ENCODE measurements around the gene SC5D.

Gene SC5D

DNA sequence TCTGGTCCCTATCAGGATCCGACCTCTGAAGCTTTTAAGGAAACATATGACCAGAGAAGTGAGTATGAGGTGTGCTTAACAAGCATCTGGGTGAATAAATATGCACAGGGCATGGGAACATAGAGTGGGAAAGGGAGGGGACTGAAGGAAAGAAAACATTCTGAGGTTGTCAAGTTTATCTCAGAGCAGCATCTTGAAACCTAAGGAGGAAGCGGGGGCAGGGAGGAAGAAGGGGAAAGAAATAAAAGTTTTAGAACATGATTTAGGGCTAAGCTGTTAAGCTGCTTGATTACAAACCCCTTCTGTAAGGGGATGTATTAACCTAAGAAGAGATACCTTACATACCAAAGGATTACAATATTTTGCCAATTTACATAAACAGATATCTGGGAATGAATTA lies 24.0 kb upstream of the SC5D start:
- no peaks in the 10 kb centered on the region for H3K4me1 Mint-ChIP-seq
- H3K36me3 Mint-ChIP-seq = peaks cover 0 to under 1% of the 10 kb centered on the region in 2 donors
- DNase-seq (no peak), ATAC-seq (replicated peaks) (no peak)
- no peaks in the 10 kb centered on the region for H3K9me3 Mint-ChIP-seq
- no peak overlapping the region for H3K4me3 Mint-ChIP-seq
- no peak overlapping the region for H3K27ac Mint-ChIP-seq
- peaks cover 40 to 53% of the 10 kb centered on the region in 2 donors for H3K27me3 Mint-ChIP-seq

DNA sequence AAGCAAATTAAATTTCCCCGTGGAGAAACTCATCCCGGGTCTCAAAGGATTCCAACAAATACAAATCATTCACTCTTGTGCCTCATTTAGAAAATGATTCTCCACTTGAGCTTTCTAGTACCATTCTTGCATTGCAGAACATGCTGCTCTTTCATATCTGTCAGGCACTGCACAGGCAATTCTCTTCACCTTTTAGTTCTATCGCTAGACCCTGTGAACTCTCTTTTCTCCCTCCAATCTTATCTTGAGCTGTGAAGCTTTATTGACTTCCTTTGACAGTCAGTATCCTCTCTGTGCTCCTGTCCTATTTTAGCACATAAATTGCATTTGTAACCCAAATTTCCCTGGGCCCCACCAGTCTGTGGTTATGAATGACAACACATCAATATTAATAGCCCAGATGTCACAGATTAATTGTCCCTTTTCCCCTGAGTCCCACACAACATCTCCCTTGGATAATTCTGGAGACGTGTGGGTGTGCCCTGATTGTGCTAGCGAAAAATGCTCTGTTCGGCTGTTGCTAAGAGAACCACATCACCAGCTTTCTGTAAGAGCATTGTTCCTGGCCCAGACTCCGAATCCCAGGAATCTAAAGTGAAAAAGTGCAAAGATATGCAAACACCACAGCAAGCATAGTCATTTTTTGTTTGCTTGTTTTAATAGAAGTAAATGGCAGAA lies 22.4 kb upstream of the SC5D start:
- Mint-ChIP-seq H3K4me3 (no peak overlapping the region), H3K27ac (no peak overlapping the region), H3K27me3 (peaks cover 29 to 44% of the 10 kb centered on the region in 2 donors), H3K4me1 (no peaks in the 10 kb centered on the region), H3K36me3 (no peaks in the 10 kb centered on the region), H3K9me3 (no peaks in the 10 kb centered on the region)
- no peak for ATAC-seq (replicated peaks)
- no peak for DNase-seq

DNA sequence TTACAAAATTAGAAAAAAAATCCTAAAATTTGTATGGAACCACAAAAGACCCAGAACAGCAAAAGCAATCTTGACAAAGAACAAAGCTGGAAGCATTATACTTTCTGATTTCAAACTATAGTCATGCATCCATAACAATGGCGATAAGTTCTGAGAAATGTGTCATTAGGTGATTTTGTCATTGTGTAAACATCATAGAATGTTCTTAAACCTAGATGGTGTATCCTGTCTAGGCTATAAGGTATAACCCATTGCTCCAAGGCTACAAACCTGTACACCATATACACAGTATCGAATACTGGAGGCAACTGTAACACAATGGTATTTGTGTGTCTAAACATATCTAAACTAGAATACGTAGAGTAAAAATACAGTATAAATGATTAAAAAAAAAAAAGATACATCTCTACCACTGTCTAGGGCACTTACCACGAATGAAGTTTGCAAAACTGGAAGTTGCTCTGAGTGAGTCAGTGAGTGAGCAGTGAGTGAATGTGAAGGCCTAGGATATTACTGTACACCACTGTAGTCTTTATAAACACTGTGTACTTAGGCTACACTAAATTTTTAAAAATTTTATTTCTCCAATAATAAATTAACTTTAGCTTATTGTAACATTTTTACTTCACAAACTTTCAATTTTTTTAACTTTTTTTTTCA lies 18.1 kb upstream of the SC5D start:
- H3K9me3 Mint-ChIP-seq = peaks cover 7 to 8% of the 10 kb centered on the region in 2 donors
- ATAC-seq (replicated peaks) (no peak), DNase-seq (no peak)
- no peak overlapping the region for H3K4me3 Mint-ChIP-seq
- H3K27me3 Mint-ChIP-seq = peaks cover 15 to 25% of the 10 kb centered on the region in 2 donors
- peaks cover 2 to 7% of the 10 kb centered on the region in 2 donors for H3K36me3 Mint-ChIP-seq
- H3K4me1 Mint-ChIP-seq = no peaks in the 10 kb centered on the region
- H3K27ac Mint-ChIP-seq = no peak overlapping the region

DNA sequence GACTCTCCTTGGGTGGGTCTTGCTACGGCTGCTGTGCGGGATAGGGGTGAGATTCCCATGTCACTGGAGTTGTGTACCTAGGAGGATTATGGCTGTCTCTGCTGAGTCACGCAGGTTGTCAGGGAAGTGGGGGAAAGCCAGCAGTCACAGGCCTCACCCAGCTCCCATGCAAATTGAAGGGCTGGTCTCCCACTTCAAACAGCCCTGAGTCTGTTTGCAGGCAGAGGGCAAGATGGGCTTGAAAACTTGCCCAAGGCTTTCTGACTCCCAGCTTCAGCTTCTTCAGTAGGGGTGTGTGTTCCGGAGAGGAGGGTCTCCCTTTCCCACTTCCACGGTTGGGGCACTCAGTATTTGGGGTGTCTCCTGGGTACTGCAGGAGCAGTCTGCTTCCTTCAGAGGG lies 10.9 kb upstream of the SC5D start:
- Mint-ChIP-seq H3K4me3 (no peak overlapping the region), H3K27ac (no peak overlapping the region), H3K4me1 (peaks cover 0 to 6% of the 10 kb centered on the region in 2 donors), H3K27me3 (peaks cover 36 to 47% of the 10 kb centered on the region in 2 donors), H3K9me3 (peaks cover 10 to 12% of the 10 kb centered on the region in 2 donors), H3K36me3 (peaks cover 2 to 10% of the 10 kb centered on the region in 2 donors)
- DNase-seq (no peak), ATAC-seq (replicated peaks) (no peak)

DNA sequence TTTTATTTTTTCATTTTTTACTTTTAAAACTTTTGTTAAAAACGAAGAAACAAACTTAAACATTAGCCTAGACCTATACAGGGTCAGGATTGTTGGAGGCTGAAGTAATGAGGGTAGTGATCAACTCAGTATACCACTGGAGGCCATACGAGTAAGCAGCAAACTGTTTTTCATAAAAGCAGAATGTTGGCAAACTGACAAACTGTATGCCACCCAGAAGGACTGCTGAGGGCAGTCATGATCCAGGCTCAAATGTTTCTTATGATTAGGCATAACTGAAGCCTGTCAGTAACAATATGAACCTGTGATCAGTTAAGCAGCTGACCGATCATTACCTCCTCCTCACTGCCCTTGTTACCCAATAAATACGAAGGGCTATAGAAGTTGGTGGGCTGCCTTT lies 10.2 kb upstream of the SC5D start:
- peaks cover 10 to 12% of the 10 kb centered on the region in 2 donors for H3K9me3 Mint-ChIP-seq
- DNase-seq (no peak), ATAC-seq (replicated peaks) (no peak)
- peaks cover 0 to 6% of the 10 kb centered on the region in 2 donors for H3K4me1 Mint-ChIP-seq
- no peak overlapping the region for H3K27ac Mint-ChIP-seq
- no peak overlapping the region for H3K4me3 Mint-ChIP-seq
- peaks cover 43 to 54% of the 10 kb centered on the region in 2 donors for H3K27me3 Mint-ChIP-seq
- peaks cover 2 to 10% of the 10 kb centered on the region in 2 donors for H3K36me3 Mint-ChIP-seq

DNA sequence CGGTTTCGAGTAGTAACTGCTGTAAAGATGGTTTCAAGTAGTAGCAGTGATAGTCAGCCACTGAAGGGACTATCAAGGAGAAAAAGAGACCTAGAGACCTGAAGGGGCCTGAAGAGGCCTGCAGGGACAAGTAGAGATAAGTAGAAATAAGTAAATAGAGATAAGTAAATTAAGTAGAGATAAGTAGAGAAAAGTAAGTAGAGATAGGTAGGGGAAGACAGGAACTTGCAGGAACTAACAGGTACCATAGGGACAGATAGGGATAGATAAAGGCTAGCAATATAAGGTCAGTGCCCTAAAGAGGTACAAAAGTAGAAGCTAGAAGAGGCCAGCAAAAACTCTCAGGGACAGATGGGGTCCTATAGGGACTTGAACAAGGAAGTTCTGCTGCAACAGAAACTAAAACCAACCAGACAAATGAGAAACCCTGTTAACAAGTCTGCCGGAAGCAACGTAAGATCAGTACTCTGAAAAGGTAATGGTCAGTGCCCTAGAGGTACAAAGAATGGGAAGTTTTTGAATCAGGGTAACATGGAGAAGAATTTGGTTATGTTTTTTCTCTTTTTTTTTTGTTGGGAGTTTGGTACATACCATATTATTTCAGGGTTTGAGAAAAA lies 9.6 kb upstream of the SC5D start:
- DNase-seq (no peak), ATAC-seq (replicated peaks) (peak in 1 of 2 donors; percentile 53)
- Mint-ChIP-seq H3K27ac (no peak overlapping the region), H3K9me3 (peaks cover 8 to 12% of the 10 kb centered on the region in 2 donors), H3K36me3 (peaks cover 2 to 10% of the 10 kb centered on the region in 2 donors), H3K4me1 (peaks cover 0 to 6% of the 10 kb centered on the region in 2 donors), H3K4me3 (no peak overlapping the region), H3K27me3 (peaks cover 46 to 52% of the 10 kb centered on the region in 2 donors)

DNA sequence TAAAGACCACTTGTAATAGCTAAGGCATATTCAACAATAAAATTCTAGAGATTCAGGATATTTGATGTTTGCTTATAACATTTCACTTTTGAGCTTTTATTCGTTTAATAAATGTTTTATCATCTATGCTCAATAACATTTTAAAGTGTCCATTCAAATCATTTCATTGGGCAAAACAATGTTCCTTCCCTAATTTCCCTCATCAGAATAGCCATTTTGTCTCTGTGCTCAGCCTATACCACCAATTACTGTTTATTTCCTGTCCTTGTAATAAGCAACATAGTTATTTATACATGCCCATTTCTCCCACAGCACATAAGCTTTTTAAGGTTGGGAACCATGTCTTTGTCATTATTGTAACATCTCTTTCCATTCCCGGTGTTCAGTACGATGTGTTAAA lies 1.3 kb upstream of the SC5D start:
- peaks cover 9 to 11% of the 10 kb centered on the region in 2 donors for H3K27me3 Mint-ChIP-seq
- H3K4me1 Mint-ChIP-seq = peaks cover 18 to 30% of the 10 kb centered on the region in 2 donors
- DNase-seq = no peak
- ATAC-seq (replicated peaks) = no peak
- no peaks in the 10 kb centered on the region for H3K9me3 Mint-ChIP-seq
- peaks cover 5 to 8% of the 10 kb centered on the region in 2 donors for H3K36me3 Mint-ChIP-seq
- H3K27ac Mint-ChIP-seq = no peak overlapping the region
- no peak overlapping the region for H3K4me3 Mint-ChIP-seq

DNA sequence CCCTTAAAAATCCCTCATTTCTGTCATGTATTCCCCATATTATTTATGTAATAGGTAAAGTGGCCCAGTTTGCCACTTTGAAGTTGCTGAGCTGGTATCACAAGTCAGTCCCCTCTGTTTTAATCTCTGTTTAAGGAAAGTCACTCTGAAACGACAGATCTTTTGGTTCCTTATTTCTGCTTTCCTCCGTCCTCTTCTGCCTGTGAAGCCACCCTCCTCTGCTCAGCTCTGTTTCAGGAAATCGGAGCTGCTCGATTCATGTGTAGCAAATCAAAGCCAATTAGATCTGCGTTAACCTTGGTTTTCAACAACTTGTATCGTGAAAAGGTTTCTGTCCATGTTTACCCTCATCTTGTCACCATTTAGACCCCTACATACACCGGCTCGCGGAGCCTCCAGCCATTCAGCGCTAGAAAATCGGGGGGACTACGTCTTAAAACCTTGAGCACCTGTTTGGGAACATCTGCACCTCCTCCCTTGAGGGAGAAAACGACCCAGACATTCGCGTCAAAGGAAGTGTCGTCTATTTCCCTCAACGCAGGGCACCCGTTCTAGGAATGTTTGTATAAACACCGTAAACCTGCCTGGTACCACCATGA lies 576 bp upstream of the SC5D start:
- H3K27ac Mint-ChIP-seq = peak overlapping the region; percentile 97
- peaks cover 6% of the 10 kb centered on the region in 2 donors for H3K27me3 Mint-ChIP-seq
- no peaks in the 10 kb centered on the region for H3K9me3 Mint-ChIP-seq
- peak; percentile 63 to 65 for ATAC-seq (replicated peaks)
- DNase-seq = no peak
- peaks cover 7 to 11% of the 10 kb centered on the region in 2 donors for H3K36me3 Mint-ChIP-seq
- peak overlapping the region; percentile 94 to 98 for H3K4me3 Mint-ChIP-seq
- peaks cover 19 to 32% of the 10 kb centered on the region in 2 donors for H3K4me1 Mint-ChIP-seq

DNA sequence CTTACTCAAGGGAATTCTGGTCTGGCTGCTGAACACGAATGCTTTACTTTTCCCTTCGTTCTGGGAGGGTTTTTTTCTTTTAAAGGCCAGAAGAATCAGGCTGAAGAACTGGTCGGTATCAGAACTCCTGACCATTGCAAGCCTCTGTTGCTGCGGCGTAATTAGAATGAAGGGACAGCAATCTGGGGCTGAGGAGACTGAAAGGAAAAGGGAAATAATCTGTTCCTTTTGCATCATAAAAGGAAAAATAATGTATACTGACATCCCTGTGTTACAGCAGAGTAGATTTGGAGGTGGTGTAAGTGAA lies 670 bp downstream of the SC5D start:
- H3K9me3 Mint-ChIP-seq = no peaks in the 10 kb centered on the region
- peak overlapping the region; percentile 94 to 98 for H3K4me3 Mint-ChIP-seq
- no peaks in the 10 kb centered on the region for H3K27me3 Mint-ChIP-seq
- peak overlapping the region; percentile 97 for H3K27ac Mint-ChIP-seq
- ATAC-seq (replicated peaks) (no peak), DNase-seq (no peak)
- peaks cover 23 to 44% of the 10 kb centered on the region in 2 donors for H3K4me1 Mint-ChIP-seq
- peaks cover 9 to 21% of the 10 kb centered on the region in 2 donors for H3K36me3 Mint-ChIP-seq

DNA sequence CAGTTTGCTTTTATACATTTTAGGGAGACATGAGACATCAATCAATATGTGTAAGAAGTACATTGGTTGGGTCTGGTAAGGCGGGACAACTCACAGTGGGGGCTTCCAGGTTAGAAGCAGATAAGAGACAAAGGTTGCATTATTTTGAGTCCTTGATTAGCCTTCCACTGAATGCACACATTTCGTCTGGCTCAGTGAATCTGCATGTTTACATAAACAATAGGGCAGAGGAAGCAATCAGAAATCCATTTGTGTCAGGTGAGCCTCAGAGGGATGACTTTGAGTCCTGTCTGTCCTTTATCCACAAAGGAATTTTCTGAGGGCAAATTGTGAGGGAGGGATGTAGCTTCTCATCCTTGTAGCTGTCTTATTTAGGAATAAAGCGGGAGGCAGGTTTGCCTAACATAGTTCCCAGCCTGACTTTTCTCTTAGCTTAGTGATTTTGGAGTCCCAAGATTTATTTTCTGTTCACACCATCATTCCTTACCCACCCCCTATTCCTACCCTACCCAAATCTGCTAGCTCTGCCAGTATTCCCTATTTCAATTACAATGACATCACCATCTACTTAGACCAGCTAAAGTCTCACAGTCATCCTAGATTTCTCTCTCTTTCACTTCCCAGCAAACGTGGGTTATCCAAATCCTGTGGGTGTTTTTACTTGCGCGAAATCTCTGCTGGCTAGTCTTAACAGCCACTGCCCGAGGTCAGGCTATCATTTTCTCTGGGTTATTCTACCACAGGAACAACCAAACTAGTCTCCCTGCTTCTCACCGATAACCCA lies 2.9 kb downstream of the SC5D start:
- Mint-ChIP-seq H3K27ac (no peak overlapping the region), H3K36me3 (peaks cover 14 to 27% of the 10 kb centered on the region in 2 donors), H3K9me3 (no peaks in the 10 kb centered on the region), H3K4me3 (no peak overlapping the region), H3K27me3 (no peaks in the 10 kb centered on the region), H3K4me1 (peaks cover 29 to 54% of the 10 kb centered on the region in 2 donors)
- DNase-seq (no peak), ATAC-seq (replicated peaks) (no peak)

DNA sequence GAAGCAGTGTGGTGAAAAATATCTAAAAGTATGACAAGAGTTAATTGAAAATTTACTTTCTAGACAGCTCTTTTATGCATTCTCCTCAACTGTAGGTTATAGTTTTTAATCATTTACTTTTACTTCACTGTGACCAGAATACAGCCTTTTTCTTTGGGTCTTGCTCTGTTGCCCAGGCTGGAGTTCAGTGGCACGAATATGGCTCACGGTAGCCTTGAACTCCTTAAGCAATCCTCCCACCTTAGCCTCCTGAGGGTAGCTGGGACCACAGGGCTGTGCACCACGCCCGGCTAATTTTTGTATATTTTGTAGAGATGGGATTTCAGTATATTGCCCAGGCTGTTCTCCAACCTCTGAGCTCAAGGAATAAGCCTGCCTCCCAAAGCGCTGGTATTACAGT lies 5.3 kb downstream of the SC5D start:
- DNase-seq = no peak
- Mint-ChIP-seq H3K27ac (no peak overlapping the region), H3K9me3 (no peaks in the 10 kb centered on the region), H3K27me3 (no peaks in the 10 kb centered on the region), H3K4me1 (peaks cover 31 to 59% of the 10 kb centered on the region in 2 donors), H3K4me3 (no peak overlapping the region), H3K36me3 (peaks cover 18 to 27% of the 10 kb centered on the region in 2 donors)
- no peak for ATAC-seq (replicated peaks)

DNA sequence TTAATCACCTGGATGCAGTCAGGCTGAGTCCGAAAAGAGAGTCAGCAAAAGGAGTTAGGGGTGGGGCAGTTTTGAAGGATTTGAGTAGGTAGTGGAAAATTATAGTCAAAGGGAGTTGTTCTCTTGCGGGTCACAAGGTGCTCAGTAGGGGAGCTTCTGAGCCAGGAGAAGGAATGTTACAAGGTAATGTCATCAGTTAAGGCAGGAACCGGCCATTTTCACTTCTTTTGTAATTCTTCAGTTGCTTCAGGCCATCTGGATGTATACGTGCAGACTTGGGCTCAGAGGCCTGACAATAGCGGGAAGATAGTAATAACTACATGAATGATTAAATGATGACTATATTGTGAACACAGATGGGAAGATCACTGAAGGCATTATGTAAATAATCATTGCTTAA lies 6.2 kb downstream of the SC5D start:
- Mint-ChIP-seq H3K9me3 (no peaks in the 10 kb centered on the region), H3K27me3 (no peaks in the 10 kb centered on the region), H3K4me3 (no peak overlapping the region), H3K27ac (no peak overlapping the region), H3K36me3 (peaks cover 22 to 29% of the 10 kb centered on the region in 2 donors), H3K4me1 (peaks cover 32 to 62% of the 10 kb centered on the region in 2 donors)
- no peak for DNase-seq
- no peak for ATAC-seq (replicated peaks)

DNA sequence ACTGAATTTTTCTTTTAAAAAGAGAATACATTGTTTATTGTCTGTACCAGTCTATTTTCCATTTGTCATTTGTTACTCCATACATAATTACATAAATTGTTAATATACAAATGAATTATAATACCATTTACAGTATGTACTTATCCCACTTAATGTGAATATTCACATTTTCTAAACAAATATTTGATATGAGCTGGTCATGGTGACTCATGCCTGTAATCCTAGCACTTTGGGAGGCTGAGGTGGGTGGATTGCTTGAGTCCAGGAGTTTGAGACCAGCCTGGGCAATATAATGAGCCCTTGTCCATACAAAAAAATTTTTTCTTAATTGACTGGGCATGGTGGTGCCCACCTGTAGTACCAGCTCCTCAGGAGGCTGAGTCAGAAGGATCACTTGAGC lies 6.8 kb downstream of the SC5D start:
- DNase-seq (no peak), ATAC-seq (replicated peaks) (no peak)
- no peak overlapping the region for H3K27ac Mint-ChIP-seq
- H3K36me3 Mint-ChIP-seq = peaks cover 24 to 31% of the 10 kb centered on the region in 2 donors
- H3K9me3 Mint-ChIP-seq = no peaks in the 10 kb centered on the region
- peaks cover 32 to 62% of the 10 kb centered on the region in 2 donors for H3K4me1 Mint-ChIP-seq
- H3K4me3 Mint-ChIP-seq = no peak overlapping the region
- H3K27me3 Mint-ChIP-seq = no peaks in the 10 kb centered on the region
